ENCODE measurements around the gene EIF4E.

GRCh38 chr4:98899277-98899676, 29.7 kb downstream of the EIF4E start:
- no peak for TF ChIP-seq CTCF (optimal IDR thresholded peaks at IDR 0.05 in 1 of 3, IDR thresholded peaks at IDR 0.05 in 1 of 3, conservative IDR thresholded peaks at IDR 0.05 in 1 of 3; ENCODE audit: extremely low read depth in 1 of 3, insufficient read depth in 2 of 3, low read length in 3 of 3)
- no peak for TF ChIP-seq EZH2 (IDR thresholded peaks at IDR 0.05; ENCODE audit: low read length)
